Smooth muscle cell (in vitro differentiated cells): ENCODE data around the gene RNU1-2. TPM values are rescaled to one million over a fixed set of nuclear protein-coding genes. Genes with fewer than 3 reads are reported as not detected.

ENCODE experiments used
- DNase-seq: peaks from one replicate; lab custom pipeline; 2025; ENCODE audit not compliant: unreplicated experiment; lab: John Stamatoyannopoulos, UW
- H2AFZ ChIP-seq: fragments of 200-600 bp; sonication (generic); 2 replicates; pipeline ENCODE4 v1.6.0; 2016; ENCODE audit warnings: antibody characterized with exemption, low read depth, mild to moderate bottlenecking
- H3F3A ChIP-seq: fragments of 200-600 bp; sonication (generic); 2 replicates; pipeline ENCODE4 v1.6.0; 2017; ENCODE audit warnings: antibody characterized with exemption, low read depth
- H3K27ac ChIP-seq: fragments of 200-600 bp; sonication (generic); 2 replicates; pipeline ENCODE4 v1.5.1; 2016; ENCODE audit warnings: low read depth, mild to moderate bottlenecking
- H3K27me3 ChIP-seq: fragments of 200-600 bp; sonication (generic); 2 replicates; pipeline ENCODE4 v1.6.1; 2016; ENCODE audit warnings: low read depth, mild to moderate bottlenecking
- H3K36me3 ChIP-seq: fragments of 200-600 bp; sonication (generic); 2 replicates; pipeline ENCODE4 v1.5.1; 2016; ENCODE audit warnings: low read depth
- H3K4me1 ChIP-seq: fragments of 200-600 bp; sonication (generic); 2 replicates; pipeline ENCODE4 v1.5.1; 2016; ENCODE audit warnings: low read depth
- H3K4me2 ChIP-seq: fragments of 200-600 bp; sonication (generic); 2 replicates; pipeline ENCODE4 v1.6.0; 2016; ENCODE audit warnings: mild to moderate bottlenecking
- H3K4me3 ChIP-seq: fragments of 200-600 bp; sonication (generic); 2 replicates; pipeline ENCODE4 v1.5.1; 2016; ENCODE audit warnings: mild to moderate bottlenecking
- H3K79me2 ChIP-seq: fragments of 200-600 bp; sonication (generic); 2 replicates; pipeline ENCODE4 v1.6.0; 2016; ENCODE audit warnings: low read depth, mild to moderate bottlenecking
- H3K9ac ChIP-seq: fragments of 200-600 bp; sonication (generic); 2 replicates; pipeline ENCODE4 v1.6.0; 2016; ENCODE audit warnings: low read depth
- H3K9me3 ChIP-seq: fragments of 200-600 bp; sonication (generic); replicated peaks from 2 replicates; pipeline ENCODE4 v1.5.1; 2016; ENCODE audit warnings: low read depth
- H4K20me1 ChIP-seq: fragments of 200-600 bp; sonication (generic); 2 replicates; pipeline ENCODE4 v1.6.0; 2016; ENCODE audit warnings: low read depth
- WGBS: methylation state at CpG from one replicate; pipeline ENCODE4 v1.1.7; 2016; ENCODE audit warnings: low lambda C conversion rate; 5-methylcytosine and 5-hydroxymethylcytosine counted together
- polyA plus RNA-seq: library from polyadenylated mRNA; unstranded; fragments of >200 nt; fragmentation: Nextera tagmentation; extraction: Ambion mirVana; gene quantifications from 2 replicates; pipeline ENCODE4 v1.2.1, GENCODE V29; 2016
- total RNA-seq: library from RNA; depleted of rRNA; stranded (reverse); fragments of >200 nt; gene quantifications from 2 replicates; pipeline ENCODE4 v1.2.3, GENCODE V29; 2014
- TF ChIP-seq, protein P1 (sequence below): fragments of 200-600 bp; sonication (generic); IDR thresholded peaks from 2 replicates; pipeline ENCODE4 v1.5.1; 2017; ENCODE audit warnings: borderline replicate concordance, mild to moderate bottlenecking, antibody characterized with exemption; ENCODE audit not compliant: insufficient read depth, poor library complexity, severe bottlenecking

The RNU1-2 gene
- total and polyA plus RNA-seq, 2 experiments from 2014 or later = under 0.01 to 4.2 TPM

DNA sequence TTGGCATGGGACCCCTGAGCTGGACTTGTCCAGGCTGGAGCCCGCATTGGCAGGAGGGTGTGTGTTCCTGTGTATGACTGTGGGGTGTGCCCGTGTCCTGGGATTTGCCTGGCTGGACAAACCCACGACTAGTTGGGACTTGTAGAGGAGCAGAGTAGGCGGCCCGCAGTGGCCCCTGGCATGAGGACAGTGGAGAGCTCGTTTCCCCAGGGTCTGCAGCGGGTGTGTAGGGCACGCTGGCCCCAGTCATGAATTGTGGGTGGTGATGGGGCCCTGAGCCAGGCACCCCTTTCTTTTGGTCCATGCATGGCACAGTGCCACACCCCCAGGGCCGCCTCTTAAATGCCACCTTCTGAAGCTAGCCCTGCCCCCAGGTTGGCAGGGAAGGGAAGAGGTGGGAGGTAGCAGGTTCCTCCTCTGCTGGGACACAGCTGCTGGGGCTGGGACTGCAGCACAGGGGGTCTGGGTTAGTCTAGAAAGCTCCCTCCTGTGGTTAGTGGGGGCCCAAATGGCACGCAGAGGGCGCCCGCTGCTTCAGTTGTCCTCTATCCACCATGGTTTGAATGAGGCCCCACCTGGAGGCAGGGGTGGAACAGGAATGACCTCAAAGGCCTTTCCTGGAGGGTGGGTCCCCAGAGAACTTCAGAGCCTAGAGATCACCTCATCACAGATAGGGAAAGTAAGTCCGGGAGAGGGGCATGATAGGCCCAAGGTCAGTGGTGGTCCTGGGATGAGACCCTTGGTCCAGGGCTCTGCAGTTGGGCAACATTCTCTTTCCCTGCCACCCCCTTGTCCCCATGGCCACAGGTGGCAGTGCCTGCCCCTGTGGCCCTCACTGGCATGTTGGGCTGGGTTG, 30.1 kb downstream of the RNU1-2 start:
- H3K36me3 ChIP-seq = no peaks in the 10 kb centered on the region
- no peak overlapping the region for H3K9ac ChIP-seq
- H3K79me2 ChIP-seq = no peaks in the 10 kb centered on the region
- no peaks in the 10 kb centered on the region for H3K9me3 ChIP-seq
- peaks cover 6% of the 10 kb centered on the region for H3K4me1 ChIP-seq
- H3K27me3 ChIP-seq = no peaks in the 10 kb centered on the region
- no peak for DNase-seq
- no peak overlapping the region for H3K4me3 ChIP-seq
- TF ChIP-seq, protein P1, sequence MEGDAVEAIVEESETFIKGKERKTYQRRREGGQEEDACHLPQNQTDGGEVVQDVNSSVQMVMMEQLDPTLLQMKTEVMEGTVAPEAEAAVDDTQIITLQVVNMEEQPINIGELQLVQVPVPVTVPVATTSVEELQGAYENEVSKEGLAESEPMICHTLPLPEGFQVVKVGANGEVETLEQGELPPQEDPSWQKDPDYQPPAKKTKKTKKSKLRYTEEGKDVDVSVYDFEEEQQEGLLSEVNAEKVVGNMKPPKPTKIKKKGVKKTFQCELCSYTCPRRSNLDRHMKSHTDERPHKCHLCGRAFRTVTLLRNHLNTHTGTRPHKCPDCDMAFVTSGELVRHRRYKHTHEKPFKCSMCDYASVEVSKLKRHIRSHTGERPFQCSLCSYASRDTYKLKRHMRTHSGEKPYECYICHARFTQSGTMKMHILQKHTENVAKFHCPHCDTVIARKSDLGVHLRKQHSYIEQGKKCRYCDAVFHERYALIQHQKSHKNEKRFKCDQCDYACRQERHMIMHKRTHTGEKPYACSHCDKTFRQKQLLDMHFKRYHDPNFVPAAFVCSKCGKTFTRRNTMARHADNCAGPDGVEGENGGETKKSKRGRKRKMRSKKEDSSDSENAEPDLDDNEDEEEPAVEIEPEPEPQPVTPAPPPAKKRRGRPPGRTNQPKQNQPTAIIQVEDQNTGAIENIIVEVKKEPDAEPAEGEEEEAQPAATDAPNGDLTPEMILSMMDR = no peak
- WGBS = 87% methylated on average over 13 of the region's 13 CpGs
- no peak overlapping the region for H3K4me2 ChIP-seq
- no peak overlapping the region for H3K27ac ChIP-seq
- H3F3A ChIP-seq = no peaks in the 10 kb centered on the region
- peaks cover 13% of the 10 kb centered on the region for H4K20me1 ChIP-seq
- H2AFZ ChIP-seq = no peak overlapping the region

DNA sequence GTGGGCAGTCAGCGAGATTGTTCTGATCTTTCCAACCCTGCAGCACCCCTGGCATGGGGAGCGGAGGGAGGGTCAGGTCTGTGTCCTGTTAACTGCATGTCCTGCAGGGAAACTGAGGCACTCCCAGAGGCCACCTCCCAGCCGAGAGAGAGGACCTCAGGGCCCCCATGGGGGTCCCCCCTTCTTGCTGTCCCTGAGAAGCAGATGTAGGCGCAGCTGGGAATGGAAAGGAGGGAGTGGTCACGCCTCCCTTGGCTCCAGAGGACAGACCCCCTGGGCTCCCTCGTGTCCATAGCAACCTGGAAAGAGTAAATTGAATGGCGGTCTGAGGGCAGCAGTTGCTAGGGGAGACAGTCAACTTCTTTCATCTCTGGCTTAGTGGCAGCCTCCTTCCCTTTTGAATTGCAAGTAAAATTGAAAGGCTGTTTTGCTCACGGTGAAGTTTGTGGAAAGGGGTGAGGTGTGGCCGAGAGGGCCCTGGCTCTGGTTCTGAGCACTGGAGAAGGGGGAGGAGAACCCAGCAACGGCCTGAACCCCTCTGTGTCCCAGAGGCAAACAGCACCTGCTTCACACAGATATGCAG, 30.8 kb downstream of the RNU1-2 start:
- DNase-seq = no peak
- WGBS = 80% methylated on average over 10 of the region's 10 CpGs

DNA sequence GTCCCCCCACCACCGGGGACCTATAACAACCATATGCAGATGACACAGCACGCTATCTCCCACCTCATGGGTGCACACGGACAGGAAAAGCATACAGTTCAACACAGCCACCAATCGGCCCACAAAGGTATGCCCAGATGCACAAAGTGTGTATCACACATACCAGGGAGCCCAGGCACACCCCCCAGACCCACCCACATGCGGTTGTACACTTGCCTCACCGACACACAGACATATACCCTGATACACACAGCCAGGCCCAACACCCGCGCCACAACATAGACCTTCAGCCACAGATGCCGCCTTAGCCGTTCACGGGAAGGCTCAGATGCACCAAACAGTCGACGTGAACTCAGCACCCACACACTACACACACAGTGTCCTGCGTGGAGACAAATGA, 31.5 kb downstream of the RNU1-2 start:
- peaks cover 8% of the 10 kb centered on the region for H4K20me1 ChIP-seq
- TF ChIP-seq, protein P1 = no peak
- H3K4me2 ChIP-seq = no peak overlapping the region
- H3K27ac ChIP-seq = no peak overlapping the region
- peaks cover 6% of the 10 kb centered on the region for H3K4me1 ChIP-seq
- no peaks in the 10 kb centered on the region for H3K36me3 ChIP-seq
- H3F3A ChIP-seq = no peaks in the 10 kb centered on the region
- H3K79me2 ChIP-seq = no peaks in the 10 kb centered on the region
- no peak overlapping the region for H3K4me3 ChIP-seq
- 94% methylated on average over 14 of the region's 14 CpGs for WGBS
- H3K9me3 ChIP-seq = no peaks in the 10 kb centered on the region
- no peak for DNase-seq
- H3K27me3 ChIP-seq = no peaks in the 10 kb centered on the region
- no peak overlapping the region for H3K9ac ChIP-seq
- no peak overlapping the region for H2AFZ ChIP-seq

More for the DNA sequence above, 30.8 kb downstream of the RNU1-2 start:
- Histone ChIP-seq H3K27me3 (no peaks in the 10 kb centered on the region), H3K4me3 (no peak overlapping the region), H3K9me3 (no peaks in the 10 kb centered on the region), H2AFZ (no peak overlapping the region), H3K4me1 (peaks cover 6% of the 10 kb centered on the region), H3K36me3 (no peaks in the 10 kb centered on the region), H3K9ac (no peak overlapping the region), H4K20me1 (peaks cover 13% of the 10 kb centered on the region), H3K4me2 (no peak overlapping the region), H3F3A (no peaks in the 10 kb centered on the region), H3K27ac (no peak overlapping the region), H3K79me2 (no peaks in the 10 kb centered on the region)
- TF ChIP-seq, protein P1 = no peak
